Stimulated activated CD8-positive, alpha-beta memory T cell treated with anti-CD3 and anti-CD28 coated beads, Interleukin-7, amount 100 ng/mL, for 48 hours (primary cell): ENCODE results near the gene CASQ2.

Source experiments
- DNase-seq, 2 donors: peaks; one replicate each; pipeline ENCODE4 v3.0.0-alpha.2; 2020; ENCODE audit warnings: low read depth in 1 of 2; ENCODE audit errors: extremely low read depth in 1 of 2

Gene CASQ2

GRCh38 chr1:115732316-115732715 lies 36.2 kb downstream of the CASQ2 start:
- DNase-seq: no peak

- DNase-seq: no peak
These were observed 38.8 kb downstream of the CASQ2 start for GRCh38 chr1:115729756-115730155.

- DNase-seq: no peak
These were observed 40.2 kb downstream of the CASQ2 start for GRCh38 chr1:115728341-115728740.

- no peak for DNase-seq
These were observed 40.7 kb downstream of the CASQ2 start for GRCh38 chr1:115727706-115728249.

- DNase-seq: no peak
These were observed 41.9 kb downstream of the CASQ2 start for GRCh38 chr1:115726570-115726969.

GRCh38 chr1:115726161-115726560 lies 42.4 kb downstream of the CASQ2 start:
- DNase-seq: no peak

GRCh38 chr1:115725600-115725999 lies 42.9 kb downstream of the CASQ2 start:
- DNase-seq: no peak

- no peak for DNase-seq
These were observed 44.8 kb downstream of the CASQ2 start for GRCh38 chr1:115723756-115724155.

GRCh38 chr1:115722221-115722620 lies 46.3 kb downstream of the CASQ2 start:
- DNase-seq: no peak

GRCh38 chr1:115719285-115719684 lies 49.2 kb downstream of the CASQ2 start:
- no peak for DNase-seq

GRCh38 chr1:115718011-115718754 lies 50.3 kb downstream of the CASQ2 start:
- no peak for DNase-seq

- no peak for DNase-seq
These were observed 51.0 kb downstream of the CASQ2 start for GRCh38 chr1:115717541-115717940.

- no peak for DNase-seq
These were observed 53.9 kb downstream of the CASQ2 start for GRCh38 chr1:115714572-115715141.

- DNase-seq: no peak
These were observed 54.6 kb downstream of the CASQ2 start for GRCh38 chr1:115713906-115714305.

GRCh38 chr1:115712911-115713609 lies 55.5 kb downstream of the CASQ2 start:
- DNase-seq: no peak

- no peak for DNase-seq
These were observed 57.5 kb downstream of the CASQ2 start for GRCh38 chr1:115710859-115711624.

- no peak for DNase-seq
These were observed 61.7 kb downstream of the CASQ2 start for GRCh38 chr1:115706587-115707425.

- DNase-seq: no peak
These were observed 62.6 kb downstream of the CASQ2 start for GRCh38 chr1:115705963-115706362.

GRCh38 chr1:115705085-115705951 lies 63.2 kb downstream of the CASQ2 start:
- no peak for DNase-seq
